GM19395 (cell line): ENCODE results near the gene SMARCA2.
A peak's percentile ranks its signal among the peaks of the same experiment; 100 is the strongest.

Source experiments
- ATAC-seq: cut with Tn5 transposase; IDR thresholded peaks from one replicate; pipeline ENCODE4 v1.9.1; 2021; ENCODE audit warnings: mild to moderate bottlenecking, moderate library complexity; ENCODE audit not compliant: unreplicated experiment

SMARCA2 gene

GRCh38 chr9:2086971-2087370 lies 71.8 kb downstream of the SMARCA2 start:
- ATAC-seq, result peak; percentile 59

GRCh38 chr9:2087500-2088313 lies 72.6 kb downstream of the SMARCA2 start:
- peak; percentile 84 for ATAC-seq

GRCh38 chr9:2093920-2094597 lies 78.9 kb downstream of the SMARCA2 start:
- no peak for ATAC-seq

- no peak for ATAC-seq
Observed at GRCh38 chr9:2096376-2096970, 81.3 kb downstream of the SMARCA2 start.

GRCh38 chr9:2106666-2107065 lies 91.5 kb downstream of the SMARCA2 start:
- no peak for ATAC-seq

- ATAC-seq, result no peak
Observed at GRCh38 chr9:2107906-2108451, 92.8 kb downstream of the SMARCA2 start.

- ATAC-seq, result no peak
Observed at GRCh38 chr9:2109069-2109650, 94.0 kb downstream of the SMARCA2 start.

- ATAC-seq, result no peak
Observed at GRCh38 chr9:2110036-2110435, 94.9 kb downstream of the SMARCA2 start.

GRCh38 chr9:2116073-2116472 lies 100.9 kb downstream of the SMARCA2 start:
- no peak for ATAC-seq

GRCh38 chr9:2117527-2117926 lies 102.4 kb downstream of the SMARCA2 start:
- no peak for ATAC-seq

GRCh38 chr9:2119566-2119965 lies 104.4 kb downstream of the SMARCA2 start:
- ATAC-seq, result no peak

- no peak for ATAC-seq
Observed at GRCh38 chr9:2120926-2121689, 106.0 kb downstream of the SMARCA2 start.

- ATAC-seq, result no peak
Observed at GRCh38 chr9:2122299-2122698, 107.2 kb downstream of the SMARCA2 start.

- peak; percentile 96 for ATAC-seq
Observed at GRCh38 chr9:2125906-2126305, 110.8 kb downstream of the SMARCA2 start.

GRCh38 chr9:2126331-2126803 lies 111.2 kb downstream of the SMARCA2 start:
- ATAC-seq, result peak; percentile 24

GRCh38 chr9:2127486-2127885 lies 112.3 kb downstream of the SMARCA2 start:
- ATAC-seq, result no peak

- no peak for ATAC-seq
Observed at GRCh38 chr9:2128141-2128540, 113.0 kb downstream of the SMARCA2 start.

- no peak for ATAC-seq
Observed at GRCh38 chr9:2128618-2129017, 113.5 kb downstream of the SMARCA2 start.

GRCh38 chr9:2130941-2131340 lies 115.8 kb downstream of the SMARCA2 start:
- ATAC-seq, result no peak

GRCh38 chr9:2132484-2133082 lies 117.4 kb downstream of the SMARCA2 start:
- ATAC-seq, result no peak
